GM12878 (cell line): Measurements from ENCODE around the gene TP53INP2. TPM values are rescaled to one million over a fixed set of nuclear protein-coding genes. Genes with fewer than 3 reads are reported as not detected.

Source experiments
- CEBPB ChIP-seq, 2 experiments: fragments of 150-350 bp in 1 of 2; IDR thresholded peaks; 2 replicates each; pipeline ENCODE4 v1.6.1; 2012 to 2014; ENCODE audit warnings: low read depth in 2 of 2, low read length in 2 of 2, borderline replicate concordance in 1 of 2, inconsistent platforms in 1 of 2
- E2F8 ChIP-seq: fragments of 450-650 bp; IDR thresholded peaks from 2 replicates; pipeline ENCODE4 v1.6.1; 2018; ENCODE audit warnings: mild to moderate bottlenecking, low read depth, moderate library complexity; ENCODE audit not compliant: partially characterized antibody
- ETV6 ChIP-seq, 2 experiments: fragments of 450-650 bp in 1 of 2; IDR thresholded peaks in 1 of 2; conservative IDR thresholded peaks in 1 of 2; 2 replicates each; pipeline ENCODE4 v1.6.1; 2014; ENCODE audit warnings: antibody characterized with exemption in 1 of 2, borderline replicate concordance in 1 of 2, low read depth in 1 of 2, mild to moderate bottlenecking in 1 of 2, moderate library complexity in 1 of 2
- JUND ChIP-seq: IDR thresholded peaks from 2 replicates; pipeline ENCODE4 v1.6.1; 2012; ENCODE audit warnings: low read depth, mild to moderate bottlenecking, low read length, improper control_type of control experiment, moderate library complexity
- MTA3 ChIP-seq: IDR thresholded peaks from 2 replicates; pipeline ENCODE4 v1.6.1; 2012; ENCODE audit warnings: low read length, inconsistent platforms, borderline replicate concordance
- NFXL1 ChIP-seq: fragments of 450-650 bp; IDR thresholded peaks from 2 replicates; pipeline ENCODE4 v1.6.1; 2017; ENCODE audit warnings: antibody characterized with exemption, mild to moderate bottlenecking, borderline replicate concordance
- NR2C1 ChIP-seq: fragments of 450-650 bp; IDR thresholded peaks from 2 replicates; pipeline ENCODE4 v1.6.1; 2017; ENCODE audit warnings: antibody characterized with exemption, mild to moderate bottlenecking, moderate library complexity
- POLR2AphosphoS5 ChIP-seq: IDR thresholded peaks from 2 replicates; pipeline ENCODE4 v1.6.1; 2011; ENCODE audit warnings: mild to moderate bottlenecking, low read length, inconsistent platforms
- RFX5 ChIP-seq: IDR thresholded peaks from 2 replicates; pipeline ENCODE4 v1.6.1; 2011; ENCODE audit warnings: low read depth, low read length, improper control_type of control experiment
- ZBTB33 ChIP-seq: fragments of 450-650 bp; IDR thresholded peaks from 2 replicates; pipeline ENCODE4 v1.6.1; 2017; ENCODE audit warnings: mild to moderate bottlenecking
- ZSCAN29 ChIP-seq: fragments of 450-650 bp; IDR thresholded peaks from 2 replicates; pipeline ENCODE4 v1.6.1; 2017; ENCODE audit warnings: mild to moderate bottlenecking, moderate library complexity
- polyA plus RNA-seq, 11 experiments: library from polyadenylated mRNA; depleted of rRNA in 4 of 11; unstranded in 6 of 11; stranded (reverse) in 5 of 11; fragments of >200 nt; fragmentation: Nextera tagmentation in 4 of 11; fragmentation: Illumina TruSeq in 1 of 11; extraction: Ambion mirVana in 4 of 11; extraction: Trizol in 1 of 11; gene quantifications; 1 replicate in 1 of 11; 2 replicates in 10 of 11; pipeline versions ENCODE4 v1.2.1 to v1.2.3, GENCODE V29; 2011 to 2016; ENCODE audit warnings: inconsistent platforms in 2 of 11, missing spikeins in 2 of 11, low read depth in 1 of 11
- total RNA-seq, 4 experiments: library from RNA; depleted of rRNA in 3 of 4; stranded (reverse); fragments of >200 nt in 3 of 4; fragmentation: Illumina TruSeq in 1 of 4; extraction: Trizol in 1 of 4; gene quantifications; 2 replicates each; pipeline versions ENCODE4 v1.2.1 to v1.2.3, GENCODE V29; 2013 to 2021
- TF ChIP-seq, protein P1 (sequence below), 3 experiments: IDR thresholded peaks in 2 of 3; conservative IDR thresholded peaks in 1 of 3; 2 replicates each; pipeline ENCODE4 v1.5.1; 2011; ENCODE audit warnings: low read depth in 3 of 3, low read length in 3 of 3, mild to moderate bottlenecking in 3 of 3, control low read depth in 2 of 3, moderate library complexity in 2 of 3, inconsistent platforms in 1 of 3, mixed read lengths in 1 of 3; ENCODE audit not compliant: control insufficient read depth in 2 of 3, insufficient read depth in 1 of 3; ENCODE audit errors: extremely low read depth in 1 of 3
- TF ChIP-seq, protein P2 (sequence below): fragments of 450-650 bp; IDR thresholded peaks from 2 replicates; pipeline ENCODE4 v1.6.1; 2017; ENCODE audit warnings: mild to moderate bottlenecking, moderate library complexity
- TF ChIP-seq, protein P3 (sequence below): fragments of 450-650 bp; IDR thresholded peaks from 2 replicates; pipeline ENCODE4 v1.6.1; 2017; ENCODE audit warnings: borderline replicate concordance
- TF ChIP-seq, protein P4 (sequence below): IDR thresholded peaks from 2 replicates; pipeline ENCODE4 v1.6.1; 2012; ENCODE audit warnings: low read depth, low read length, improper control_type of control experiment

The TP53INP2 gene
- total and polyA plus RNA-seq, 10 of the 15 experiments (the other 5 are each of a cell fraction or from before 2014, with no cell fraction given) = 2.8 to 16.0 (median 4.0) TPM

- TF ChIP-seq, protein P1, sequence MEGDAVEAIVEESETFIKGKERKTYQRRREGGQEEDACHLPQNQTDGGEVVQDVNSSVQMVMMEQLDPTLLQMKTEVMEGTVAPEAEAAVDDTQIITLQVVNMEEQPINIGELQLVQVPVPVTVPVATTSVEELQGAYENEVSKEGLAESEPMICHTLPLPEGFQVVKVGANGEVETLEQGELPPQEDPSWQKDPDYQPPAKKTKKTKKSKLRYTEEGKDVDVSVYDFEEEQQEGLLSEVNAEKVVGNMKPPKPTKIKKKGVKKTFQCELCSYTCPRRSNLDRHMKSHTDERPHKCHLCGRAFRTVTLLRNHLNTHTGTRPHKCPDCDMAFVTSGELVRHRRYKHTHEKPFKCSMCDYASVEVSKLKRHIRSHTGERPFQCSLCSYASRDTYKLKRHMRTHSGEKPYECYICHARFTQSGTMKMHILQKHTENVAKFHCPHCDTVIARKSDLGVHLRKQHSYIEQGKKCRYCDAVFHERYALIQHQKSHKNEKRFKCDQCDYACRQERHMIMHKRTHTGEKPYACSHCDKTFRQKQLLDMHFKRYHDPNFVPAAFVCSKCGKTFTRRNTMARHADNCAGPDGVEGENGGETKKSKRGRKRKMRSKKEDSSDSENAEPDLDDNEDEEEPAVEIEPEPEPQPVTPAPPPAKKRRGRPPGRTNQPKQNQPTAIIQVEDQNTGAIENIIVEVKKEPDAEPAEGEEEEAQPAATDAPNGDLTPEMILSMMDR (IDR thresholded peaks at IDR 0.05 in 2 of 3, conservative IDR thresholded peaks at IDR 0.05 in 1 of 3; ENCODE audit: control insufficient read depth in 2 of 3, extremely low read depth in 1 of 3, insufficient read depth in 1 of 3, low read depth in 3 of 3, low read length in 3 of 3) = no peak
- 0 out of 4 replicates have a peak, but pooled peaks of 1 of the 2 experiments have one; percentile 5 for TF ChIP-seq CEBPB (IDR thresholded peaks at IDR 0.05; ENCODE audit: borderline replicate concordance in 1 of 2, low read depth in 2 of 2, low read length in 2 of 2)
- TF ChIP-seq NFXL1 = no peak
- TF ChIP-seq ZSCAN29 = no peak
- peak; percentile 48; the same call in 1 of the 2 replicates for TF ChIP-seq POLR2AphosphoS5
- TF ChIP-seq E2F8 = no peak
- 0 out of 2 replicates have a peak, but pooled peaks have one; percentile 6 for TF ChIP-seq JUND
- no peak for TF ChIP-seq MTA3
- TF ChIP-seq, protein P2, sequence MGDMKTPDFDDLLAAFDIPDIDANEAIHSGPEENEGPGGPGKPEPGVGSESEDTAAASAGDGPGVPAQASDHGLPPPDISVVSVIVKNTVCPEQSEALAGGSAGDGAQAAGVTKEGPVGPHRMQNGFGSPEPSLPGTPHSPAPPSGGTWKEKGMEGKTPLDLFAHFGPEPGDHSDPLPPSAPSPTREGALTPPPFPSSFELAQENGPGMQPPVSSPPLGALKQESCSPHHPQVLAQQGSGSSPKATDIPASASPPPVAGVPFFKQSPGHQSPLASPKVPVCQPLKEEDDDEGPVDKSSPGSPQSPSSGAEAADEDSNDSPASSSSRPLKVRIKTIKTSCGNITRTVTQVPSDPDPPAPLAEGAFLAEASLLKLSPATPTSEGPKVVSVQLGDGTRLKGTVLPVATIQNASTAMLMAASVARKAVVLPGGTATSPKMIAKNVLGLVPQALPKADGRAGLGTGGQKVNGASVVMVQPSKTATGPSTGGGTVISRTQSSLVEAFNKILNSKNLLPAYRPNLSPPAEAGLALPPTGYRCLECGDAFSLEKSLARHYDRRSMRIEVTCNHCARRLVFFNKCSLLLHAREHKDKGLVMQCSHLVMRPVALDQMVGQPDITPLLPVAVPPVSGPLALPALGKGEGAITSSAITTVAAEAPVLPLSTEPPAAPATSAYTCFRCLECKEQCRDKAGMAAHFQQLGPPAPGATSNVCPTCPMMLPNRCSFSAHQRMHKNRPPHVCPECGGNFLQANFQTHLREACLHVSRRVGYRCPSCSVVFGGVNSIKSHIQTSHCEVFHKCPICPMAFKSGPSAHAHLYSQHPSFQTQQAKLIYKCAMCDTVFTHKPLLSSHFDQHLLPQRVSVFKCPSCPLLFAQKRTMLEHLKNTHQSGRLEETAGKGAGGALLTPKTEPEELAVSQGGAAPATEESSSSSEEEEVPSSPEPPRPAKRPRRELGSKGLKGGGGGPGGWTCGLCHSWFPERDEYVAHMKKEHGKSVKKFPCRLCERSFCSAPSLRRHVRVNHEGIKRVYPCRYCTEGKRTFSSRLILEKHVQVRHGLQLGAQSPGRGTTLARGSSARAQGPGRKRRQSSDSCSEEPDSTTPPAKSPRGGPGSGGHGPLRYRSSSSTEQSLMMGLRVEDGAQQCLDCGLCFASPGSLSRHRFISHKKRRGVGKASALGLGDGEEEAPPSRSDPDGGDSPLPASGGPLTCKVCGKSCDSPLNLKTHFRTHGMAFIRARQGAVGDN = peak; percentile 62
- TF ChIP-seq ETV6 (conservative IDR thresholded peaks at IDR 0.05 in 1 of 2, IDR thresholded peaks at IDR 0.05 in 1 of 2; ENCODE audit: borderline replicate concordance in 1 of 2, low read depth in 1 of 2) = no peak
- no peak for TF ChIP-seq NR2C1
- TF ChIP-seq RFX5 = no peak; the same call in 1 of the 2 replicates
- TF ChIP-seq, protein P3, sequence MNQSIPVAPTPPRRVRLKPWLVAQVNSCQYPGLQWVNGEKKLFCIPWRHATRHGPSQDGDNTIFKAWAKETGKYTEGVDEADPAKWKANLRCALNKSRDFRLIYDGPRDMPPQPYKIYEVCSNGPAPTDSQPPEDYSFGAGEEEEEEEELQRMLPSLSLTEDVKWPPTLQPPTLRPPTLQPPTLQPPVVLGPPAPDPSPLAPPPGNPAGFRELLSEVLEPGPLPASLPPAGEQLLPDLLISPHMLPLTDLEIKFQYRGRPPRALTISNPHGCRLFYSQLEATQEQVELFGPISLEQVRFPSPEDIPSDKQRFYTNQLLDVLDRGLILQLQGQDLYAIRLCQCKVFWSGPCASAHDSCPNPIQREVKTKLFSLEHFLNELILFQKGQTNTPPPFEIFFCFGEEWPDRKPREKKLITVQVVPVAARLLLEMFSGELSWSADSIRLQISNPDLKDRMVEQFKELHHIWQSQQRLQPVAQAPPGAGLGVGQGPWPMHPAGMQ = no peak
- TF ChIP-seq, protein P4, sequence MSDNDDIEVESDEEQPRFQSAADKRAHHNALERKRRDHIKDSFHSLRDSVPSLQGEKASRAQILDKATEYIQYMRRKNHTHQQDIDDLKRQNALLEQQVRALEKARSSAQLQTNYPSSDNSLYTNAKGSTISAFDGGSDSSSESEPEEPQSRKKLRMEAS = peak; percentile 22; the same call in 1 of the 2 replicates
- TF ChIP-seq ZBTB33 = no peak
Observed at GRCh38 chr20:34709044-34709830, 5.1 kb downstream of the TP53INP2 start (continued).
